VCaP (cell line): ENCODE measurements around the gene MYLK.
A peak's percentile ranks its signal among the peaks of the same experiment; 100 is the strongest.

Source experiments
- H3K27ac ChIP-seq: fragments of 450-650 bp; 2 replicates; pipeline ENCODE4 v1.5.1; 2017
- TF ChIP-seq, protein P1 (sequence below): fragments of 450-650 bp; conservative IDR thresholded peaks from 2 replicates; pipeline ENCODE4 v1.5.1; 2017; ENCODE audit warnings: mild to moderate bottlenecking, moderate library complexity

Gene MYLK

DNA sequence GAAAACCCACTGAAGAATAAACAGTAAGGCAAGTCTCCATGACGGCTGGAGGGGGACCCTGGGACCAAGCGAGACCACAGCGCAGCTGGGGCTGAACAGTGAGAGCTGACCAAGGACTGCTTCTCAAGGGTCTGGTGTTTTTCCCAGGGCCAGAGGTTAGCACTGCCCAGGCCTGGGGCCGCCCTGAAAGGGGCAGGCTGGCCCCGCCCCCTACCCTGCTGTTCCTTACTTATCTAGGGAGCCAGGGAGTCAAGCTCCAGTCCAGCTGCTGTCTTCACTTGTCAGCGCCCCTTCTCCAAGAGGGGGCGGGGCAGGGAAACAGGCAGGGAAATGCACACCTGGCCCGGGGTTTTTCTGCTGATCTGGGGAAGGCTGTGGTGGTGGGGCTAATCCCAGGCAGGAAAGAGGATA is 247.7 kb downstream of the MYLK start:
- H3K27ac ChIP-seq = no peak overlapping the region

GRCh38 chr3:123635717-123636116 is 248.4 kb downstream of the MYLK start:
- TF ChIP-seq, protein P1, sequence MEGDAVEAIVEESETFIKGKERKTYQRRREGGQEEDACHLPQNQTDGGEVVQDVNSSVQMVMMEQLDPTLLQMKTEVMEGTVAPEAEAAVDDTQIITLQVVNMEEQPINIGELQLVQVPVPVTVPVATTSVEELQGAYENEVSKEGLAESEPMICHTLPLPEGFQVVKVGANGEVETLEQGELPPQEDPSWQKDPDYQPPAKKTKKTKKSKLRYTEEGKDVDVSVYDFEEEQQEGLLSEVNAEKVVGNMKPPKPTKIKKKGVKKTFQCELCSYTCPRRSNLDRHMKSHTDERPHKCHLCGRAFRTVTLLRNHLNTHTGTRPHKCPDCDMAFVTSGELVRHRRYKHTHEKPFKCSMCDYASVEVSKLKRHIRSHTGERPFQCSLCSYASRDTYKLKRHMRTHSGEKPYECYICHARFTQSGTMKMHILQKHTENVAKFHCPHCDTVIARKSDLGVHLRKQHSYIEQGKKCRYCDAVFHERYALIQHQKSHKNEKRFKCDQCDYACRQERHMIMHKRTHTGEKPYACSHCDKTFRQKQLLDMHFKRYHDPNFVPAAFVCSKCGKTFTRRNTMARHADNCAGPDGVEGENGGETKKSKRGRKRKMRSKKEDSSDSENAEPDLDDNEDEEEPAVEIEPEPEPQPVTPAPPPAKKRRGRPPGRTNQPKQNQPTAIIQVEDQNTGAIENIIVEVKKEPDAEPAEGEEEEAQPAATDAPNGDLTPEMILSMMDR = no peak
- H3K27ac ChIP-seq = no peak overlapping the region

More for the DNA sequence above, 247.7 kb downstream of the MYLK start:
- TF ChIP-seq, protein P1 = no peak

- TF ChIP-seq, protein P1 = no peak
- no peak overlapping the region for H3K27ac ChIP-seq
These were observed 248.9 kb downstream of the MYLK start for GRCh38 chr3:123635217-123635616.

- H3K27ac ChIP-seq = peak overlapping the region; percentile 86
- TF ChIP-seq, protein P1 = no peak
These were observed 249.7 kb downstream of the MYLK start for GRCh38 chr3:123634149-123635051.

DNA sequence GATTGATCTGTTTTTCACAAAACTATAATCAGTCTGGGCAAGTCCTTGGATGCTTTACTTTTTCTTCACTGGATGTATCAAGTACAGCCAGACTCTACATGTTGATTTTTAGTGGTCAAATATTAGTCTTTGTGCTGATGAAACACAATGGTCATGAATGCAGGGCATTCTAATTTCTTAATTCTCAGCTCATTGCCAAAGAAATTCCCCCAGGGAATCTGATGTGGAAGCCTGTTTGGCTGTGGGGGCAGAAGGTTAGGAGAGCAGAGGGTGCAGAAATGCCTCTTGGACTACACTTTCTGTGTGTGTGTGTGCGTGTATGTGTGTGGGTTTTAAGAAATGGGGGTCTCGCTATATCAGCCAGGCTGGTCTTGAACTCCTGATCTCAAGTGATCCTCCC is 250.6 kb downstream of the MYLK start:
- TF ChIP-seq, protein P1 = no peak
- peak overlapping the region; percentile 86 for H3K27ac ChIP-seq

DNA sequence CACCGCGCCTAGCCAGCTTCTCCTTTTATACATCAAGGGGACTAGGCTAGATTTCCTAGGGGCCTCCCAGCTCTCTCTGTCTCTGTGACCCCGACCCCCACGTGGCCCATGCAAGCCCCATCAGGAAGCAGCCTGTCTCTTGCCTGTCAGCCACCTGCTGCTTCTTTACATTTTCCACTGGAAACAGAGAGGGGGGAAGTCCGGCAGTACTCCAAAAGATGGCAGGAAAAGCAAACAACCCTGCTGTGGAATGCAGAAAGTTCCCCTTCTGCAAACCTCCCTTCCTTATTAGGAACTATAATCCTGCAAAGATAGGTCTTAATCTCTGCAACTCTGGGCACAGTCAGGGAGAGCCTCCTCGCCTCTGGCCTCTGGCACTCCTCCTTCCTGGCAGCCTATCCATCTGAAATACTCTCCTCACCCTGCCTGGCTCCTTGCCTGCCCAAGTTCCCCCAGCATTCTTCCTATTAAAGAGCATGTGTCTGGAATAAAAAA is 251.9 kb downstream of the MYLK start:
- TF ChIP-seq, protein P1 = no peak
- peak overlapping the region; percentile 86 for H3K27ac ChIP-seq

DNA sequence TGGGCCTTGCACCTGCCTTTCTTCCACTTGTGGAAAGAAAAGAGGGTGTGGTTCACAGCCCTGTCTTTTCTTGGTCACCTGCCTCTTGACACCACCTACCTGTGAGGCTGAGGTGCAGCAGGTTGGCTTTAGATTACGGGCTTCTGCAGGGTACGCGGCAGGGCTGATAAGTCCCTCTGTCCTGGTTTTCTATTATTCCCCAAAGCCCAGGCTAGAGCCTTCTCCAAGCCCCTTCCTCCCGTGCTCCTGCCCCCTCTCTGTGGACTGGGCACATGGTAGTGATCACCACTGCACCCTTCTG is 254.4 kb downstream of the MYLK start:
- TF ChIP-seq, protein P1 = no peak
- H3K27ac ChIP-seq = peak overlapping the region; percentile 82; the same call in 1 of the 2 replicates
